HepG2 (cell line): Measurements from ENCODE around the gene BCAS1. TPM values are rescaled to one million over a fixed set of nuclear protein-coding genes. Genes with fewer than 3 reads are reported as not detected.
A peak's percentile ranks its signal among the peaks of the same experiment; 100 is the strongest.

Experiments
- CEBPB ChIP-seq: IDR thresholded peaks from 2 replicates; pipeline ENCODE4 v1.6.1; 2011; ENCODE audit warnings: low read depth, low read length, improper control_type of control experiment, borderline replicate concordance
- JDP2 ChIP-seq: sonication (generic); formaldehyde crosslinking; IDR thresholded peaks from 2 replicates; pipeline ENCODE4 v1.8.1; 2022; ENCODE audit warnings: missing genetic modification reagents, borderline replicate concordance
- KDM5B ChIP-seq: sonication (generic); formaldehyde crosslinking; IDR thresholded peaks from 2 replicates; pipeline ENCODE4 v1.4.0; 2020; ENCODE audit warnings: missing genetic modification reagents, mild to moderate bottlenecking, borderline replicate concordance
- KLF12 ChIP-seq: sonication (generic); formaldehyde crosslinking; IDR thresholded peaks from 2 replicates; pipeline ENCODE4 v1.4.0; 2020; ENCODE audit warnings: missing genetic modification reagents, borderline replicate concordance
- KMT2B ChIP-seq: IDR thresholded peaks from 2 replicates; pipeline ENCODE4 v1.6.1; 2016; ENCODE audit warnings: missing genetic modification reagents, missing compliant biosample characterization
- MTF1 ChIP-seq: sonication (generic); formaldehyde crosslinking; IDR thresholded peaks from 2 replicates; pipeline ENCODE4 v1.5.0; 2020; ENCODE audit warnings: missing genetic modification reagents
- PRPF4 ChIP-seq: fragments of 200-400 bp; formaldehyde crosslinking; IDR thresholded peaks from 2 replicates; pipeline ENCODE4 v1.6.1; 2016; ENCODE audit warnings: low read length, low read depth; ENCODE audit not compliant: poor library complexity, severe bottlenecking
- SIN3B ChIP-seq: fragments of 150-350 bp; IDR thresholded peaks from 2 replicates; pipeline ENCODE4 v1.6.1; 2014; ENCODE audit warnings: low read length
- ZFYVE20 ChIP-seq: sonication (generic); formaldehyde crosslinking; IDR thresholded peaks from 2 replicates; pipeline ENCODE4 v1.8.0; 2023; ENCODE audit warnings: low read depth, mild to moderate bottlenecking, moderate library complexity, missing genetic modification reagents, borderline replicate concordance
- ZKSCAN5 ChIP-seq: sonication (generic); formaldehyde crosslinking; IDR thresholded peaks from 2 replicates; pipeline ENCODE4 v1.5.1; 2020; ENCODE audit warnings: mild to moderate bottlenecking, missing genetic modification reagents
- ZNF367 ChIP-seq: sonication (generic); formaldehyde crosslinking; IDR thresholded peaks from 2 replicates; pipeline ENCODE4 v1.4.0; 2020; ENCODE audit warnings: missing genetic modification reagents, borderline replicate concordance
- ZNF510 ChIP-seq: sonication (generic); formaldehyde crosslinking; IDR thresholded peaks from 2 replicates; pipeline ENCODE4 v1.4.0; 2020; ENCODE audit warnings: low read depth, mild to moderate bottlenecking, missing genetic modification reagents
- ZNF607 ChIP-seq: sonication (generic); formaldehyde crosslinking; IDR thresholded peaks from 2 replicates; pipeline ENCODE4 v1.5.1; 2020; ENCODE audit warnings: missing genetic modification reagents, mild to moderate bottlenecking, borderline replicate concordance
- ZNF629 ChIP-seq: sonication (generic); formaldehyde crosslinking; conservative IDR thresholded peaks from 2 replicates; pipeline ENCODE4 v1.5.0; 2020; ENCODE audit warnings: missing genetic modification reagents
- ZNF674 ChIP-seq: sonication (generic); formaldehyde crosslinking; IDR thresholded peaks from 2 replicates; pipeline ENCODE4 v1.5.0; 2020; ENCODE audit warnings: low read depth, mild to moderate bottlenecking, missing genetic modification reagents
- ZNF75D ChIP-seq: sonication (generic); formaldehyde crosslinking; IDR thresholded peaks from 2 replicates; pipeline ENCODE4 v1.8.1; 2023; ENCODE audit warnings: missing genetic modification reagents, mild to moderate bottlenecking, borderline replicate concordance
- ZSCAN20 ChIP-seq: sonication (generic); formaldehyde crosslinking; IDR thresholded peaks from 2 replicates; pipeline ENCODE4 v1.4.0; 2020; ENCODE audit warnings: missing genetic modification reagents, mild to moderate bottlenecking, borderline replicate concordance
- ZSCAN30 ChIP-seq: sonication (generic); formaldehyde crosslinking; IDR thresholded peaks from 2 replicates; pipeline ENCODE4 v1.5.0; 2020; ENCODE audit warnings: mild to moderate bottlenecking, missing genetic modification reagents
- ZZZ3 ChIP-seq: sonication (generic); formaldehyde crosslinking; IDR thresholded peaks from 2 replicates; pipeline ENCODE4 v1.4.0; 2020; ENCODE audit warnings: missing genetic modification reagents, mild to moderate bottlenecking, borderline replicate concordance
- polyA plus RNA-seq, 8 experiments: library from polyadenylated mRNA; depleted of rRNA in 3 of 8; stranded (reverse) in 7 of 8; unstranded in 1 of 8; fragments of >200 nt; fragmentation: Illumina TruSeq in 4 of 8; extraction: Trizol in 4 of 8; gene quantifications; 2 replicates each; pipeline versions ENCODE4 v1.2.1 to v1.2.3, GENCODE V29; 2011 to 2016; ENCODE audit warnings: low read depth in 4 of 8, missing spikeins in 1 of 8, mixed read lengths in 1 of 8; ENCODE audit not compliant: insufficient read depth in 1 of 8
- total RNA-seq, 5 experiments: library from RNA; depleted of rRNA; stranded (reverse); fragments of >200 nt; fragmentation: Illumina TruSeq; extraction: Trizol; gene quantifications; 2 replicates each; pipeline ENCODE4 v1.2.3, GENCODE V29; 2016; ENCODE audit warnings: low read depth in 1 of 5
- TF ChIP-seq, protein P1 (sequence below): sonication (generic); formaldehyde crosslinking; IDR thresholded peaks from 2 replicates; pipeline ENCODE4 v1.4.0; 2020; ENCODE audit warnings: mild to moderate bottlenecking, missing genetic modification reagents
- TF ChIP-seq, protein P2 (sequence below): sonication (generic); formaldehyde crosslinking; IDR thresholded peaks from 2 replicates; pipeline ENCODE4 v1.4.0; 2020; ENCODE audit warnings: missing genetic modification reagents
- TF ChIP-seq, protein P3 (sequence below): sonication (generic); formaldehyde crosslinking; IDR thresholded peaks from 2 replicates; pipeline ENCODE4 v1.9.0; 2021; ENCODE audit warnings: missing genetic modification reagents, borderline replicate concordance
- TF ChIP-seq, protein P4 (sequence below): IDR thresholded peaks from 2 replicates; pipeline ENCODE4 v1.6.1; 2018; ENCODE audit warnings: missing genetic modification reagents

The BCAS1 gene
- total and polyA plus RNA-seq, 2 of the 13 experiments (the other 11 are each of a cell fraction or from before 2014, with no cell fraction given): 0.55 to 0.91 TPM

DNA sequence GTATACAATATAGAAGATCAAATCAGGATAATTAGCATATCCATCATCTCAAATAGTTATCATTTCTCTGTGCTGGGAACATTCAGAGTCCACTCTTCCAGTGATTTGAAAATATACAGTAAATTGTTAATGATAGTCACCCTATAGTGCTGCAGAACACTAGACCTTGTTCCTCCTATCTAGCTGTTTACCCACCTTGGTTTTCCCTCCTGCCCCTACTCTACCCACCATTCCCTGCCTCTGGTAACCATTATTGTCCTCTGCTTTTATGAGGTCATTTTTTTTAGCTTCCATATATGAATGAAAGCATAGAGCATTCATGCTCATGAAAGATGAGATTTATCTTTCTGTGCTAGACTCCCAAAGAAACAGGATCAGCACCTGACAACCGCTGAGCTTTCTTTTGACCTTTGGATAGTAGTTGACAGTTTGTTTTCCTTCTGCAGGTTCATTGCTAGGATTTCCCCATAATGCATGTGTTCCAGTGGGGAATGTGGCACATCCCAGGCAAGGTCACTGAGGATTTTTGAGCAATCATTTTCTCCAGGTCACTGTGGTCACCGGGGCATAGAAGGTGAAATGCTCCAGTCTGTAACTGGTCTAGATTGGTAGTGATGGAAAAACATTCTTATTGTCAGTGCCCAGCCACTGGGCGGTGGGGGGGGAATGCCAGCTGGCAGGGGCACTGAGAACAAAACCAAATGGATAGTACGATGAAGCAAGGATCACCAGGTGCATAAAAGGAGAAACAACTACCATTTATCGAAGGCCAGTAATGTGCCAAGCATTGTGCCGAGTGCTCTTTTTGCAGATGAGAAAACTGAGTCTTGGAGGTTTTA is 33.6 kb upstream of the BCAS1 start (continued):
- TF ChIP-seq, protein P1, sequence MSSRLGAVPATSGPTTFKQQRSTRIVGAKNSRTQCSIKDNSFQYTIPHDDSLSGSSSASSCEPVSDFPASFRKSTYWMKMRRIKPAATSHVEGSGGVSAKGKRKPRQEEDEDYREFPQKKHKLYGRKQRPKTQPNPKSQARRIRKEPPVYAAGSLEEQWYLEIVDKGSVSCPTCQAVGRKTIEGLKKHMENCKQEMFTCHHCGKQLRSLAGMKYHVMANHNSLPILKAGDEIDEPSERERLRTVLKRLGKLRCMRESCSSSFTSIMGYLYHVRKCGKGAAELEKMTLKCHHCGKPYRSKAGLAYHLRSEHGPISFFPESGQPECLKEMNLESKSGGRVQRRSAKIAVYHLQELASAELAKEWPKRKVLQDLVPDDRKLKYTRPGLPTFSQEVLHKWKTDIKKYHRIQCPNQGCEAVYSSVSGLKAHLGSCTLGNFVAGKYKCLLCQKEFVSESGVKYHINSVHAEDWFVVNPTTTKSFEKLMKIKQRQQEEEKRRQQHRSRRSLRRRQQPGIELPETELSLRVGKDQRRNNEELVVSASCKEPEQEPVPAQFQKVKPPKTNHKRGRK (CRISPR knock-in tag): no peak
- TF ChIP-seq ZNF674 (CRISPR knock-in tag) (no peak), MTF1 (no peak), ZSCAN20 (CRISPR knock-in tag) (peak; percentile 37; the same call in 1 of the 2 replicates), ZZZ3 (CRISPR knock-in tag) (peak; percentile 38; the same call in 1 of the 2 replicates), PRPF4 (no peak), ZNF367 (no peak), KDM5B (no peak; the same call in 1 of the 2 replicates), ZKSCAN5 (CRISPR knock-in tag) (peak; percentile 8; the same call in 1 of the 2 replicates), ZNF510 (CRISPR knock-in tag) (no peak), KLF12 (CRISPR knock-in tag) (0 out of 2 replicates have a peak, but pooled peaks have one; percentile 33), JDP2 (peak; percentile 25; the same call in 1 of the 2 replicates), ZNF629 (peak; percentile 77), ZSCAN30 (CRISPR knock-in tag) (no peak), SIN3B (no peak), ZNF75D (CRISPR knock-in tag) (no peak), KMT2B (peak; percentile 60; the same call in 1 of the 2 replicates), ZFYVE20 (0 out of 2 replicates have a peak, but pooled peaks have one; percentile 21), ZNF607 (peak; percentile 83; the same call in 1 of the 2 replicates), CEBPB (peak; percentile 99)
- TF ChIP-seq, protein P2, sequence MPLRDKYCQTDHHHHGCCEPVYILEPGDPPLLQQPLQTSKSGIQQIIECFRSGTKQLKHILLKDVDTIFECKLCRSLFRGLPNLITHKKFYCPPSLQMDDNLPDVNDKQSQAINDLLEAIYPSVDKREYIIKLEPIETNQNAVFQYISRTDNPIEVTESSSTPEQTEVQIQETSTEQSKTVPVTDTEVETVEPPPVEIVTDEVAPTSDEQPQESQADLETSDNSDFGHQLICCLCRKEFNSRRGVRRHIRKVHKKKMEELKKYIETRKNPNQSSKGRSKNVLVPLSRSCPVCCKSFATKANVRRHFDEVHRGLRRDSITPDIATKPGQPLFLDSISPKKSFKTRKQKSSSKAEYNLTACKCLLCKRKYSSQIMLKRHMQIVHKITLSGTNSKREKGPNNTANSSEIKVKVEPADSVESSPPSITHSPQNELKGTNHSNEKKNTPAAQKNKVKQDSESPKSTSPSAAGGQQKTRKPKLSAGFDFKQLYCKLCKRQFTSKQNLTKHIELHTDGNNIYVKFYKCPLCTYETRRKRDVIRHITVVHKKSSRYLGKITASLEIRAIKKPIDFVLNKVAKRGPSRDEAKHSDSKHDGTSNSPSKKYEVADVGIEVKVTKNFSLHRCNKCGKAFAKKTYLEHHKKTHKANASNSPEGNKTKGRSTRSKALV (CRISPR knock-in tag): peak; percentile 12
- TF ChIP-seq, protein P3, sequence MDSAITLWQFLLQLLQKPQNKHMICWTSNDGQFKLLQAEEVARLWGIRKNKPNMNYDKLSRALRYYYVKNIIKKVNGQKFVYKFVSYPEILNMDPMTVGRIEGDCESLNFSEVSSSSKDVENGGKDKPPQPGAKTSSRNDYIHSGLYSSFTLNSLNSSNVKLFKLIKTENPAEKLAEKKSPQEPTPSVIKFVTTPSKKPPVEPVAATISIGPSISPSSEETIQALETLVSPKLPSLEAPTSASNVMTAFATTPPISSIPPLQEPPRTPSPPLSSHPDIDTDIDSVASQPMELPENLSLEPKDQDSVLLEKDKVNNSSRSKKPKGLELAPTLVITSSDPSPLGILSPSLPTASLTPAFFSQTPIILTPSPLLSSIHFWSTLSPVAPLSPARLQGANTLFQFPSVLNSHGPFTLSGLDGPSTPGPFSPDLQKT (CRISPR knock-in tag): no peak
- TF ChIP-seq, protein P4, sequence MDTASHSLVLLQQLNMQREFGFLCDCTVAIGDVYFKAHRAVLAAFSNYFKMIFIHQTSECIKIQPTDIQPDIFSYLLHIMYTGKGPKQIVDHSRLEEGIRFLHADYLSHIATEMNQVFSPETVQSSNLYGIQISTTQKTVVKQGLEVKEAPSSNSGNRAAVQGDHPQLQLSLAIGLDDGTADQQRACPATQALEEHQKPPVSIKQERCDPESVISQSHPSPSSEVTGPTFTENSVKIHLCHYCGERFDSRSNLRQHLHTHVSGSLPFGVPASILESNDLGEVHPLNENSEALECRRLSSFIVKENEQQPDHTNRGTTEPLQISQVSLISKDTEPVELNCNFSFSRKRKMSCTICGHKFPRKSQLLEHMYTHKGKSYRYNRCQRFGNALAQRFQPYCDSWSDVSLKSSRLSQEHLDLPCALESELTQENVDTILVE (CRISPR knock-in tag): peak; percentile 94
